HepG2 (cell line): ENCODE data around the gene FAM50A. TPM values are rescaled to one million over a fixed set of nuclear protein-coding genes. Genes with fewer than 3 reads are reported as not detected.

Source experiments
- KLF13 ChIP-seq: sonication (generic); formaldehyde crosslinking; IDR thresholded peaks from 2 replicates; pipeline ENCODE4 v1.4.0; 2020; ENCODE audit warnings: mild to moderate bottlenecking, missing genetic modification reagents
- NCOA5 ChIP-seq: sonication (generic); formaldehyde crosslinking; IDR thresholded peaks from 2 replicates; pipeline ENCODE4 v1.4.0; 2020; ENCODE audit warnings: missing genetic modification reagents
- ZNF737 ChIP-seq: sonication (generic); formaldehyde crosslinking; IDR thresholded peaks from 2 replicates; pipeline ENCODE4 v1.5.0; 2020; ENCODE audit warnings: missing genetic modification reagents, mild to moderate bottlenecking, borderline replicate concordance
- ZNF792 ChIP-seq: IDR thresholded peaks from 2 replicates; pipeline ENCODE4 v1.6.1; 2016
- polyA plus RNA-seq, 8 experiments: library from polyadenylated mRNA; depleted of rRNA in 3 of 8; stranded (reverse) in 7 of 8; unstranded in 1 of 8; fragments of >200 nt; fragmentation: Illumina TruSeq in 4 of 8; extraction: Trizol in 4 of 8; gene quantifications; 2 replicates each; pipeline versions ENCODE4 v1.2.1 to v1.2.3, GENCODE V29; 2011 to 2016; ENCODE audit warnings: low read depth in 4 of 8, missing spikeins in 1 of 8, mixed read lengths in 1 of 8; ENCODE audit not compliant: insufficient read depth in 1 of 8
- total RNA-seq, 5 experiments: library from RNA; depleted of rRNA; stranded (reverse); fragments of >200 nt; fragmentation: Illumina TruSeq; extraction: Trizol; gene quantifications; 2 replicates each; pipeline ENCODE4 v1.2.3, GENCODE V29; 2016; ENCODE audit warnings: low read depth in 1 of 5
- TF ChIP-seq, protein P1 (sequence below): sonication (generic); formaldehyde crosslinking; IDR thresholded peaks from 2 replicates; pipeline ENCODE4 v1.9.0; 2021; ENCODE audit warnings: missing genetic modification reagents, mild to moderate bottlenecking, borderline replicate concordance
- TF ChIP-seq, protein P2 (sequence below): IDR thresholded peaks from 2 replicates; pipeline ENCODE4 v1.6.1; 2016; ENCODE audit warnings: low read depth, control low read depth
- TF ChIP-seq, protein P3 (sequence below): sonication (generic); formaldehyde crosslinking; IDR thresholded peaks from 2 replicates; pipeline ENCODE4 v1.5.1; 2020; ENCODE audit warnings: missing genetic modification reagents, mild to moderate bottlenecking, borderline replicate concordance

Gene FAM50A
- total and polyA plus RNA-seq, 2 of the 13 experiments (the other 11 are each of a cell fraction or from before 2014, with no cell fraction given): 30.7 to 40.7 TPM

DNA sequence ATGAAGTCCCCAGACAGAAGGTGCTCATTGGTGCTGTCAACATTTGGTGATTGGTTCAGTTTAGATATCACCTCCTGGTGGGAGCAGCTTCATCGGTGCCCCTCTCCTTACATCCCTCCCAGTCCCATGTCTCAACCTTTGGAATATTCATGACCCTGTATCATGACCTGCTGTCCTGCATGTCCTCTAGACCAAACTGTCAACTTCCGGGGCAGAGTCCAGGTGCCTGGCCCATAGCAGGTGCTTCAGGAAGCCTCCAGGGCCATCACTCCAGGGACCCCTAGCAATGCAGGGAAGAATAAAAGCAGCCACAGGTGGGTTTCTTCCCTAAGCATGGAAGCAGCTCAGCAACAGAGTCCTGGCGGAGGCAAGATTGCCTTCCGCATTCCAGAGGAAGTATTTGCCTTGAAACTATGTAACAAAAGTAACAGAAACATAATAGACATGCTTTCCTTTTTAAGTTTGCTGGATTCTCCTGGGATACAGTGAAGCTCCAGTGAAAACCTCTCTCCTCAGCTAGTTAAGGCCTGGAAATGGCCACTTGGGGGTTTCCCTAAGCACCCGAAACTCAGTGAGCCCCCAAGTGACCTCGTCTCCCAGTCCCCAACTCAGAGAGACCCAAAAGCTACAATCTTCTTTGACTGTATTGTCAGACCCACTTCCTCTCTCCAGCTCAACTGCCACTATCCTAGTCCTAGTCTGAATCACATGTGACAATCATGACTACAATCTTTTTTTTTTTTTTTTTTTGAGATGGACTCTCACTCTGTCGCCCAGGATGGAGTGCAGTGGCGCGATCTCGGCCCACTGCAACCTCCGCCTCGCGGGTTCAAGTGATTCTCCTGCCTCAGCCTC, 16.8 kb upstream of the FAM50A start (continued):
- TF ChIP-seq, protein P1, sequence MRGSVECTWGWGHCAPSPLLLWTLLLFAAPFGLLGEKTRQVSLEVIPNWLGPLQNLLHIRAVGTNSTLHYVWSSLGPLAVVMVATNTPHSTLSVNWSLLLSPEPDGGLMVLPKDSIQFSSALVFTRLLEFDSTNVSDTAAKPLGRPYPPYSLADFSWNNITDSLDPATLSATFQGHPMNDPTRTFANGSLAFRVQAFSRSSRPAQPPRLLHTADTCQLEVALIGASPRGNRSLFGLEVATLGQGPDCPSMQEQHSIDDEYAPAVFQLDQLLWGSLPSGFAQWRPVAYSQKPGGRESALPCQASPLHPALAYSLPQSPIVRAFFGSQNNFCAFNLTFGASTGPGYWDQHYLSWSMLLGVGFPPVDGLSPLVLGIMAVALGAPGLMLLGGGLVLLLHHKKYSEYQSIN (CRISPR knock-in tag): no peak
- TF ChIP-seq KLF13 (no peak), ZNF737 (CRISPR knock-in tag) (no peak), ZNF792 (CRISPR knock-in tag) (no peak), NCOA5 (CRISPR knock-in tag) (no peak)
- TF ChIP-seq, protein P2, sequence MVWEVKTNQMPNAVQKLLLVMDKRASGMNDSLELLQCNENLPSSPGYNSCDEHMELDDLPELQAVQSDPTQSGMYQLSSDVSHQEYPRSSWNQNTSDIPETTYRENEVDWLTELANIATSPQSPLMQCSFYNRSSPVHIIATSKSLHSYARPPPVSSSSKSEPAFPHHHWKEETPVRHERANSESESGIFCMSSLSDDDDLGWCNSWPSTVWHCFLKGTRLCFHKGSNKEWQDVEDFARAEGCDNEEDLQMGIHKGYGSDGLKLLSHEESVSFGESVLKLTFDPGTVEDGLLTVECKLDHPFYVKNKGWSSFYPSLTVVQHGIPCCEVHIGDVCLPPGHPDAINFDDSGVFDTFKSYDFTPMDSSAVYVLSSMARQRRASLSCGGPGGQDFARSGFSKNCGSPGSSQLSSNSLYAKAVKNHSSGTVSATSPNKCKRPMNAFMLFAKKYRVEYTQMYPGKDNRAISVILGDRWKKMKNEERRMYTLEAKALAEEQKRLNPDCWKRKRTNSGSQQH (CRISPR knock-in tag): no peak
- TF ChIP-seq, protein P3, sequence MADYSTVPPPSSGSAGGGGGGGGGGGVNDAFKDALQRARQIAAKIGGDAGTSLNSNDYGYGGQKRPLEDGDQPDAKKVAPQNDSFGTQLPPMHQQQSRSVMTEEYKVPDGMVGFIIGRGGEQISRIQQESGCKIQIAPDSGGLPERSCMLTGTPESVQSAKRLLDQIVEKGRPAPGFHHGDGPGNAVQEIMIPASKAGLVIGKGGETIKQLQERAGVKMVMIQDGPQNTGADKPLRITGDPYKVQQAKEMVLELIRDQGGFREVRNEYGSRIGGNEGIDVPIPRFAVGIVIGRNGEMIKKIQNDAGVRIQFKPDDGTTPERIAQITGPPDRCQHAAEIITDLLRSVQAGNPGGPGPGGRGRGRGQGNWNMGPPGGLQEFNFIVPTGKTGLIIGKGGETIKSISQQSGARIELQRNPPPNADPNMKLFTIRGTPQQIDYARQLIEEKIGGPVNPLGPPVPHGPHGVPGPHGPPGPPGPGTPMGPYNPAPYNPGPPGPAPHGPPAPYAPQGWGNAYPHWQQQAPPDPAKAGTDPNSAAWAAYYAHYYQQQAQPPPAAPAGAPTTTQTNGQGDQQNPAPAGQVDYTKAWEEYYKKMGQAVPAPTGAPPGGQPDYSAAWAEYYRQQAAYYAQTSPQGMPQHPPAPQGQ (CRISPR knock-in tag): no peak
- TF ChIP-seq, all 625 proteins: peak for 4
